ENCODE results near the gene PRIMA1. TPM values are rescaled to one million over a fixed set of nuclear protein-coding genes. Genes with fewer than 3 reads are reported as not detected.

Gene PRIMA1
- total RNA-seq, 1 donor from 2014 or later = not detected

- DNase-seq (ENCODE audit: low read depth, low spot score) = no peak
Measured at GRCh38 chr14:93685121-93685895, 103.0 kb downstream of the PRIMA1 start.

GRCh38 chr14:93683226-93683625, 105.1 kb downstream of the PRIMA1 start:
- DNase-seq (ENCODE audit: low read depth, low spot score) = no peak

GRCh38 chr14:93682459-93682858, 105.8 kb downstream of the PRIMA1 start:
- DNase-seq (ENCODE audit: low read depth, low spot score) = no peak

- DNase-seq (ENCODE audit: low read depth, low spot score) = no peak
Measured at GRCh38 chr14:93676416-93676958, 111.8 kb downstream of the PRIMA1 start.

GRCh38 chr14:93675651-93676050, 112.6 kb downstream of the PRIMA1 start:
- no peak for DNase-seq (ENCODE audit: low read depth, low spot score)

GRCh38 chr14:93674343-93674742, 113.9 kb downstream of the PRIMA1 start:
- no peak for DNase-seq (ENCODE audit: low read depth, low spot score)

GRCh38 chr14:93669632-93670031, 118.7 kb downstream of the PRIMA1 start:
- DNase-seq (ENCODE audit: low read depth, low spot score) = no peak

Other genes starting within 250 kb of the PRIMA1 start
- not detected in 2 replicates for gene FAM181A, start 138.9 kb upstream of the PRIMA1 start, total RNA-seq
- not detected in 2 replicates for gene ASB2, start 188.1 kb upstream of the PRIMA1 start, total RNA-seq
- gene CCDC197, start 208.8 kb upstream of the PRIMA1 start, total RNA-seq = not detected in 2 replicates
- gene OTUB2, start 237.9 kb upstream of the PRIMA1 start, total RNA-seq = 0.53 and 1.3 TPM in 2 replicates